ENCODE results near the gene GRAMD1B. TPM values are rescaled to one million over a fixed set of nuclear protein-coding genes. Genes with fewer than 3 reads are reported as not detected.
A peak's percentile ranks its signal among the peaks of the same experiment; 100 is the strongest.
"Not testable (repeated sequence)": the region's sequence is repeated elsewhere in the genome, so short reads cannot be mapped to it uniquely, and the experiment has no call there.

GRAMD1B gene
- total RNA-seq, 1 donor from 2014 or later = 8.5 TPM

- no peak for DNase-seq (ENCODE audit: low read depth, low spot score)
- Mint-ChIP-seq H3K4me3 (no peak overlapping the region), H3K4me1 (peaks cover 12% of the 10 kb centered on the region), H3K27me3 (ENCODE audit: low read depth) (no peaks in the 10 kb centered on the region), H3K36me3 (ENCODE audit: low read depth) (no peaks in the 10 kb centered on the region), H3K9me3 (no peaks in the 10 kb centered on the region), H3K27ac (ENCODE audit: unreplicated experiment) (no peak overlapping the region)
- no peak for TF ChIP-seq CTCF (conservative IDR thresholded peaks at IDR 0.05)
These were observed 138.3 kb downstream of the GRAMD1B start for GRCh38 chr11:123568367-123568870.

GRCh38 chr11:123569393-123569792 lies 139.3 kb downstream of the GRAMD1B start:
- TF ChIP-seq CTCF (conservative IDR thresholded peaks at IDR 0.05) = no peak
- no peak for DNase-seq (ENCODE audit: low read depth, low spot score)
- no peaks in the 10 kb centered on the region for H3K27me3 Mint-ChIP-seq (ENCODE audit: low read depth)
- peaks cover 13% of the 10 kb centered on the region for H3K4me1 Mint-ChIP-seq
- H3K9me3 Mint-ChIP-seq = no peaks in the 10 kb centered on the region
- no peaks in the 10 kb centered on the region for H3K36me3 Mint-ChIP-seq (ENCODE audit: low read depth)
- no peak overlapping the region for H3K4me3 Mint-ChIP-seq
- peak overlapping the region; percentile 37 for H3K27ac Mint-ChIP-seq (ENCODE audit: unreplicated experiment)

GRCh38 chr11:123570939-123571580 lies 141.0 kb downstream of the GRAMD1B start:
- H3K27me3 Mint-ChIP-seq (ENCODE audit: low read depth) = no peaks in the 10 kb centered on the region
- H3K4me1 Mint-ChIP-seq = peaks cover 13% of the 10 kb centered on the region
- no peak overlapping the region for H3K4me3 Mint-ChIP-seq
- TF ChIP-seq CTCF (conservative IDR thresholded peaks at IDR 0.05) = no peak
- no peaks in the 10 kb centered on the region for H3K36me3 Mint-ChIP-seq (ENCODE audit: low read depth)
- H3K9me3 Mint-ChIP-seq = no peaks in the 10 kb centered on the region
- no peak for DNase-seq (ENCODE audit: low read depth, low spot score)
- no peak overlapping the region for H3K27ac Mint-ChIP-seq (ENCODE audit: unreplicated experiment)

- H3K27ac Mint-ChIP-seq (ENCODE audit: unreplicated experiment); H3K36me3 Mint-ChIP-seq (ENCODE audit: low read depth); H3K4me3 Mint-ChIP-seq; H3K4me1 Mint-ChIP-seq; DNase-seq (ENCODE audit: low read depth, low spot score); H3K9me3 Mint-ChIP-seq; H3K27me3 Mint-ChIP-seq (ENCODE audit: low read depth): not testable (repeated sequence)
These were observed 142.7 kb downstream of the GRAMD1B start for GRCh38 chr11:123572791-123573190.

GRCh38 chr11:123573286-123573685 lies 143.2 kb downstream of the GRAMD1B start:
- Mint-ChIP-seq H3K4me3 (no peak overlapping the region), H3K9me3 (no peaks in the 10 kb centered on the region), H3K4me1 (peaks cover 9% of the 10 kb centered on the region), H3K27ac (ENCODE audit: unreplicated experiment) (no peak overlapping the region), H3K36me3 (ENCODE audit: low read depth) (no peaks in the 10 kb centered on the region), H3K27me3 (ENCODE audit: low read depth) (peaks cover 4% of the 10 kb centered on the region)
- no peak for DNase-seq (ENCODE audit: low read depth, low spot score)
- no peak for TF ChIP-seq CTCF (conservative IDR thresholded peaks at IDR 0.05)

GRCh38 chr11:123575441-123575840 lies 145.4 kb downstream of the GRAMD1B start:
- no peak for DNase-seq (ENCODE audit: low read depth, low spot score)
- no peaks in the 10 kb centered on the region for H3K9me3 Mint-ChIP-seq
- H3K4me3 Mint-ChIP-seq = no peak overlapping the region
- no peaks in the 10 kb centered on the region for H3K36me3 Mint-ChIP-seq (ENCODE audit: low read depth)
- peaks cover 4% of the 10 kb centered on the region for H3K27me3 Mint-ChIP-seq (ENCODE audit: low read depth)
- no peak for TF ChIP-seq CTCF (conservative IDR thresholded peaks at IDR 0.05)
- peaks cover 11% of the 10 kb centered on the region for H3K4me1 Mint-ChIP-seq
- H3K27ac Mint-ChIP-seq (ENCODE audit: unreplicated experiment) = no peak overlapping the region
